Fibroblast of lung (primary cell): Measurements from ENCODE around the gene PPP1R26. TPM values are rescaled to one million over a fixed set of nuclear protein-coding genes. Genes with fewer than 3 reads are reported as not detected.

Source experiments
- DNase-seq, 2 donors: peaks; one replicate each; pipeline versions ENCODE4 v3.0.0 to v3.0.0-alpha.2; 2010; ENCODE audit warnings: low read depth in 2 of 2
- H2AFZ ChIP-seq: 2 replicates; pipeline ENCODE4 v1.5.1; 2012; ENCODE audit warnings: low read length, control low read depth, inconsistent platforms
- H3K27ac ChIP-seq: 2 replicates; pipeline ENCODE4 v1.5.1; 2011; ENCODE audit warnings: low read length, control low read depth; ENCODE audit not compliant: insufficient read depth
- H3K27me3 ChIP-seq: 2 replicates; pipeline ENCODE4 v1.5.1; 2011; ENCODE audit warnings: mild to moderate bottlenecking, low read length; ENCODE audit not compliant: control insufficient read depth, insufficient read depth
- H3K36me3 ChIP-seq: 2 replicates; pipeline ENCODE4 v1.5.1; 2011; ENCODE audit warnings: low read length; ENCODE audit not compliant: control insufficient read depth, insufficient read depth
- H3K4me1 ChIP-seq: 2 replicates; pipeline ENCODE4 v1.5.1; 2011; ENCODE audit warnings: low read length; ENCODE audit not compliant: control insufficient read depth, insufficient read depth; ENCODE audit errors: extremely low read depth
- H3K4me2 ChIP-seq: 2 replicates; pipeline ENCODE4 v1.5.1; 2011; ENCODE audit warnings: low read length, control low read depth; ENCODE audit not compliant: insufficient read depth; ENCODE audit errors: extremely low read depth
- H3K4me3 ChIP-seq, 4 experiments: fragments of 200-600 bp in 1 of 4; sonication (generic) in 1 of 4; replicated peaks in 1 of 4; 2 replicates each; pipeline ENCODE4 v1.5.1; 2011 to 2016; ENCODE audit warnings: low read length in 4 of 4, low read depth in 3 of 4, mild to moderate bottlenecking in 3 of 4, control low read depth in 2 of 4, inconsistent platforms in 1 of 4, mixed read lengths in 1 of 4; ENCODE audit not compliant: insufficient read depth in 1 of 4; ENCODE audit errors: control extremely low read depth in 1 of 4
- H3K79me2 ChIP-seq: 2 replicates; pipeline ENCODE4 v1.5.1; 2012; ENCODE audit warnings: mild to moderate bottlenecking, low read length, inconsistent platforms; ENCODE audit not compliant: control insufficient read depth, insufficient read depth
- H3K9ac ChIP-seq: 2 replicates; pipeline ENCODE4 v1.5.1; 2011; ENCODE audit warnings: mild to moderate bottlenecking, low read length, control low read depth; ENCODE audit not compliant: insufficient read depth
- H3K9me3 ChIP-seq: 2 replicates; pipeline ENCODE4 v1.5.1; 2012; ENCODE audit warnings: low read depth, low read length; ENCODE audit not compliant: control insufficient read depth, insufficient read depth
- H4K20me1 ChIP-seq: 2 replicates; pipeline ENCODE4 v1.5.1; 2011; ENCODE audit warnings: low read length; ENCODE audit not compliant: control insufficient read depth, insufficient read depth; ENCODE audit errors: extremely low read depth
- EZH2 ChIP-seq: IDR thresholded peaks from 2 replicates; pipeline ENCODE4 v1.5.1; 2012; ENCODE audit warnings: low read length, control low read depth, mild to moderate bottlenecking; ENCODE audit errors: missing control alignments
- polyA plus RNA-seq, 2 donors: library from polyadenylated mRNA; depleted of rRNA in 1 of 2; stranded (reverse) in 1 of 2; unstranded in 1 of 2; fragments of >200 nt; gene quantifications; 2 replicates each; pipeline ENCODE4 v1.2.1, GENCODE V29; 2011 to 2012; ENCODE audit warnings: missing spikeins in 1 of 2
- total RNA-seq: library from RNA; depleted of rRNA; stranded (reverse); fragments of >200 nt; gene quantifications from 2 replicates; pipeline ENCODE4 v1.2.1, GENCODE V29; 2014
- TF ChIP-seq, protein P1 (sequence below), 2 donors: IDR thresholded peaks in 1 of 2; conservative IDR thresholded peaks in 1 of 2; 1 replicate in 1 of 2; 2 replicates in 1 of 2; pipeline ENCODE4 v1.5.1; 2011 to 2012; ENCODE audit warnings: low read length in 2 of 2, control low read depth in 1 of 2, inconsistent platforms in 1 of 2, low read depth in 1 of 2, mild to moderate bottlenecking in 1 of 2

PPP1R26 gene
- total and polyA plus RNA-seq, 2 donors (not counting 1 experiment from before 2014, with no cell fraction given): 2.9 to 8.9 TPM

DNA sequence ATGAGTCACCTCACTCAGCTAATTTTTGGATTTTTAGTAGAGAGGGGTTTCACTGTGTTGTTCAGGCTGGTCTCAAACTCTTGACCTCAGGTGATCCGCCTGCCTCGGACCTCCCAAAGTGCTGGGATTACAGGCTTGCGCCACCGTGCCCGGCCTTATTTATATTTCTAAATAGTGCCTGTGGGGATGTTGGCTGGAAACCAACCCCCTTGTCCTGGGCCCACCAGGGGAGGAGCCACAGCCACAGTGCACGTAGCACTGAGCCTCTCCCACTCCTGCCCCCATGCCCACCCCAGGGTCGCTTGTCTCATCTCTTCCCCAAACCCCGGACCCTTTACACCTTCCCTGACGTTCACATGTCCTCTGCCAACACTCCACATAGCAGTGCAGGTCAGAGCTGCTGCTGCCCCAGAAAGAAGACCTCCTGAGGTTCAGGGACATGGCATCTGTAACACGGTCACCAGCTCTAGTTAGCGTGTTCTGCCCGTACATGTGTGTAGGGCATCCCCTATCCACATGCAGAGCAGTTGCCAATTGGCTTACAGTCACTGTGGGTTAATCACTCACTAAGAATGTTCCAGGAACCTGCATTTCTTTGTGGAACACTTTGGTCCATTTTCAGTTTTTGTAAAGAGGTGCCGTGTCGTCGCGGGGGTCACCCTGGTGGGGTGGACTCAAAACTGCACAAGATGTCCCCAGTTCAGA lies 10.7 kb downstream of the PPP1R26 start:
- H3K4me1 ChIP-seq: no peaks in the 10 kb centered on the region
- H3K9me3 ChIP-seq: no peaks in the 10 kb centered on the region
- TF ChIP-seq, protein P1, sequence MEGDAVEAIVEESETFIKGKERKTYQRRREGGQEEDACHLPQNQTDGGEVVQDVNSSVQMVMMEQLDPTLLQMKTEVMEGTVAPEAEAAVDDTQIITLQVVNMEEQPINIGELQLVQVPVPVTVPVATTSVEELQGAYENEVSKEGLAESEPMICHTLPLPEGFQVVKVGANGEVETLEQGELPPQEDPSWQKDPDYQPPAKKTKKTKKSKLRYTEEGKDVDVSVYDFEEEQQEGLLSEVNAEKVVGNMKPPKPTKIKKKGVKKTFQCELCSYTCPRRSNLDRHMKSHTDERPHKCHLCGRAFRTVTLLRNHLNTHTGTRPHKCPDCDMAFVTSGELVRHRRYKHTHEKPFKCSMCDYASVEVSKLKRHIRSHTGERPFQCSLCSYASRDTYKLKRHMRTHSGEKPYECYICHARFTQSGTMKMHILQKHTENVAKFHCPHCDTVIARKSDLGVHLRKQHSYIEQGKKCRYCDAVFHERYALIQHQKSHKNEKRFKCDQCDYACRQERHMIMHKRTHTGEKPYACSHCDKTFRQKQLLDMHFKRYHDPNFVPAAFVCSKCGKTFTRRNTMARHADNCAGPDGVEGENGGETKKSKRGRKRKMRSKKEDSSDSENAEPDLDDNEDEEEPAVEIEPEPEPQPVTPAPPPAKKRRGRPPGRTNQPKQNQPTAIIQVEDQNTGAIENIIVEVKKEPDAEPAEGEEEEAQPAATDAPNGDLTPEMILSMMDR (conservative IDR thresholded peaks at IDR 0.05 in 1 of 2, IDR thresholded peaks at IDR 0.05 in 1 of 2; ENCODE audit: low read depth in 1 of 2, low read length in 2 of 2): no peak
- no peak for TF ChIP-seq EZH2
- DNase-seq: no peak
- H2AFZ ChIP-seq: no peak overlapping the region
- H3K4me3 ChIP-seq: no peak overlapping the region
- no peaks in the 10 kb centered on the region for H4K20me1 ChIP-seq
- H3K9ac ChIP-seq: no peak overlapping the region
- no peaks in the 10 kb centered on the region for H3K27me3 ChIP-seq
- peaks cover 3% of the 10 kb centered on the region for H3K36me3 ChIP-seq
- no peaks in the 10 kb centered on the region for H3K79me2 ChIP-seq
- H3K4me2 ChIP-seq: no peak overlapping the region
- no peak overlapping the region for H3K27ac ChIP-seq

DNA sequence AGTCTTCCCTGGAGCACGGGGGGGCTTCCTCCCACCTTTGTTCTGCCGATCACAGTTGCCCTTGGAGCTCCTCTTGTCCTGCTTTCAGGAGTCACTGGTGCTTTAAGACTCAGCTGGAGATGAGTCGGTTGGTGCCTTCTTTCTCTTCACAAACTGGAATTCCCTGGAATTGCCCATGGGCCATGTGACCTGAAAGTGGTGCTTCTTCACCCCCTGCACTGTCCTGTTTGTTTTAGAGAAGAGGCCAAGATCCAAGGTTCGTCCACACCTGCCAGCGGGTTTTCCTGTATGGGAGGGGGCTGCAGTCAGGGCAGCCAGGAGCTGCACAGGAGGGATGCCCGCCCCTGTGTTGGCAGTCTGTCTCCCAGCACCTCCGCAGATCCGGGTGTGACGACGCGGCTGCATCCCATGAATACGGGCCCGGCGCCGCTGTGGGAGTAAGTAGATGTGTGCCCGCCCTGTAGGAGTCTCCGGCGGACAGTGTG lies 11.4 kb downstream of the PPP1R26 start:
- Histone ChIP-seq H3K4me2 (no peak overlapping the region), H3K79me2 (no peaks in the 10 kb centered on the region), H4K20me1 (no peaks in the 10 kb centered on the region)

DNA sequence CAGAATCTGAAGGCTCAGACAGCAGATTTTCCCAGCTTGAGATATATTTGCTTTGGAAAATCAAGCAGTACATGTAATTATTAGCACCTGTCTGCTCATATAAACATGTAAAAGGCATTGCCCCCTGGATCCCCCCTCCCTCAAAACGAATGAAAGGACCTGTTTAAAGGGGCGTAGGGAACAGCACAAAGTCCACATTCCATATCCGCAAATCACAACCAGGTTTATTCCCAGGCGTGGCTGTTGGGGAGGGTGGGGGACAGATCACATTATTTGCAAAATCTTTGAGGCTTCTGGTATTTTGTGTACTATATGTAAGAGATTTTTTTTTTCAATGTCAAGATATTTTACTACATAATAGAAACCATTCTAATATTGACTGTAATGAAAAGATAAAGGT lies 12.2 kb downstream of the PPP1R26 start:
- H3K4me3 ChIP-seq: no peak overlapping the region
- H3K27me3 ChIP-seq: no peaks in the 10 kb centered on the region
- H4K20me1 ChIP-seq: no peaks in the 10 kb centered on the region
- H3K9ac ChIP-seq: no peak overlapping the region
- H3K27ac ChIP-seq: no peak overlapping the region
- no peaks in the 10 kb centered on the region for H3K79me2 ChIP-seq
- no peak overlapping the region for H3K4me2 ChIP-seq
- no peak overlapping the region for H2AFZ ChIP-seq
- TF ChIP-seq, protein P1 (conservative IDR thresholded peaks at IDR 0.05 in 1 of 2, IDR thresholded peaks at IDR 0.05 in 1 of 2; ENCODE audit: low read depth in 1 of 2, low read length in 2 of 2): no peak
- no peak for TF ChIP-seq EZH2
- H3K36me3 ChIP-seq: peaks cover 3% of the 10 kb centered on the region
- H3K4me1 ChIP-seq: no peaks in the 10 kb centered on the region
- no peaks in the 10 kb centered on the region for H3K9me3 ChIP-seq
- DNase-seq: no peak

More for the DNA sequence above, 11.4 kb downstream of the PPP1R26 start:
- H3K9me3 ChIP-seq: no peaks in the 10 kb centered on the region
- H3K4me1 ChIP-seq: no peaks in the 10 kb centered on the region
- no peak for DNase-seq
- no peak overlapping the region for H2AFZ ChIP-seq
- H3K27ac ChIP-seq: no peak overlapping the region
- H3K9ac ChIP-seq: no peak overlapping the region
- H3K36me3 ChIP-seq: peaks cover 3% of the 10 kb centered on the region
- no peaks in the 10 kb centered on the region for H3K27me3 ChIP-seq
- TF ChIP-seq, protein P1 (conservative IDR thresholded peaks at IDR 0.05 in 1 of 2, IDR thresholded peaks at IDR 0.05 in 1 of 2; ENCODE audit: low read depth in 1 of 2, low read length in 2 of 2): no peak
- TF ChIP-seq EZH2: no peak
- H3K4me3 ChIP-seq: no peak overlapping the region
